Parathyroid adenoma (tissue), 2 donors: ENCODE measurements around the gene PLCXD1.

Experiments
- H2AFZ ChIP-seq: fragments of 300-600 bp; sonication (generic); one replicate; pipeline ENCODE4 v1.7.0; 2017; ENCODE audit warnings: antibody characterized with exemption, mild to moderate bottlenecking
- H3K27ac ChIP-seq: fragments of 300-600 bp; sonication (generic); one replicate; pipeline ENCODE4 v1.7.0; 2017
- H3K27me3 ChIP-seq: fragments of 300-600 bp; sonication (generic); one replicate; pipeline ENCODE4 v1.7.0; 2017; ENCODE audit warnings: low read length; ENCODE audit not compliant: control insufficient read depth, insufficient read depth
- H3K36me3 ChIP-seq: fragments of 300-600 bp; sonication (generic); one replicate; pipeline ENCODE4 v1.7.0; 2017; ENCODE audit warnings: low read length; ENCODE audit not compliant: control insufficient read depth, insufficient read depth
- H3K4me1 ChIP-seq: fragments of 300-600 bp; sonication (generic); one replicate; pipeline ENCODE4 v1.7.0; 2017; ENCODE audit warnings: control low read depth
- H3K4me2 ChIP-seq: fragments of 300-600 bp; sonication (generic); one replicate; pipeline ENCODE4 v1.7.0; 2017; ENCODE audit warnings: low read length
- H3K4me3 ChIP-seq: fragments of 300-600 bp; sonication (generic); one replicate; pipeline ENCODE4 v1.7.0; 2017; ENCODE audit warnings: low read depth, low read length
- H3K79me2 ChIP-seq: fragments of 300-600 bp; sonication (generic); one replicate; pipeline ENCODE4 v1.7.0; 2017; ENCODE audit warnings: control low read depth
- H3K9ac ChIP-seq: fragments of 300-600 bp; sonication (generic); one replicate; pipeline ENCODE4 v1.7.0; 2017; ENCODE audit warnings: mild to moderate bottlenecking
- H3K9me3 ChIP-seq: fragments of 300-600 bp; sonication (generic); one replicate; pipeline ENCODE4 v1.7.0; 2017; ENCODE audit warnings: low read length; ENCODE audit not compliant: control insufficient read depth
- TF ChIP-seq, protein P1 (sequence below): fragments of 300-600 bp; sonication (generic); IDR thresholded peaks from one replicate; pipeline ENCODE4 v1.7.0; 2017; ENCODE audit warnings: antibody characterized with exemption, mild to moderate bottlenecking
- donor health status: primary hyperparathyroidism.

PLCXD1 gene

DNA sequence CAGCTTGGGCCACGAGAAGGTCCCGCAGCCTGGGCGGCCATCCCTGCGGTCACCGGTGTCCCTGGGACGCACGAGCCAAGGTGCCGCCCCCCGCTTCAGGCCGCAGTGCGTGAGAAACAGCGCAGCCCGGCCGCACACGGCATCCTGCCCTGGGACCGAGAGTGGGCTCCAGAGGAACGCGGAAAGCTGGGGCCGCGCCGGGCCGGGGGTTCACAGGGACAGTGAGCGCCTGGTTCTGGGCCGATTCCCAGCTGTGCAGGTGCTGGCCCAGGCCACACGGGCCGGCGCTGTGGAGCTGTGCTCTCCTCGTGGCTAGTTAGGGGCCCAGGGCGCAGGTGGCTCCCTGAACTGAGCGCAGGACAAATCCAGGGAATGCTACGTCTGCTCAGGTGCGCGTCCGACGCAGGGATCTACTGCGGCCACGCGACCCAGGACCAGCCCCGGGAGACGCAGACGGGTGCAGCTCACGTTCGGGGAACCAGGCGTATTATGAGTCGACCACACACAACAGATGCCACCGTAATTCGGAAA is 63.3 kb downstream of the PLCXD1 start:
- no peak overlapping the region for H2AFZ ChIP-seq
- H3K27ac ChIP-seq, result no peak overlapping the region
- H3K4me2 ChIP-seq, result no peak overlapping the region
- no peak overlapping the region for H3K9ac ChIP-seq
- no peaks in the 10 kb centered on the region for H3K79me2 ChIP-seq
- no peaks in the 10 kb centered on the region for H3K4me1 ChIP-seq
- no peaks in the 10 kb centered on the region for H3K9me3 ChIP-seq
- TF ChIP-seq, protein P1, sequence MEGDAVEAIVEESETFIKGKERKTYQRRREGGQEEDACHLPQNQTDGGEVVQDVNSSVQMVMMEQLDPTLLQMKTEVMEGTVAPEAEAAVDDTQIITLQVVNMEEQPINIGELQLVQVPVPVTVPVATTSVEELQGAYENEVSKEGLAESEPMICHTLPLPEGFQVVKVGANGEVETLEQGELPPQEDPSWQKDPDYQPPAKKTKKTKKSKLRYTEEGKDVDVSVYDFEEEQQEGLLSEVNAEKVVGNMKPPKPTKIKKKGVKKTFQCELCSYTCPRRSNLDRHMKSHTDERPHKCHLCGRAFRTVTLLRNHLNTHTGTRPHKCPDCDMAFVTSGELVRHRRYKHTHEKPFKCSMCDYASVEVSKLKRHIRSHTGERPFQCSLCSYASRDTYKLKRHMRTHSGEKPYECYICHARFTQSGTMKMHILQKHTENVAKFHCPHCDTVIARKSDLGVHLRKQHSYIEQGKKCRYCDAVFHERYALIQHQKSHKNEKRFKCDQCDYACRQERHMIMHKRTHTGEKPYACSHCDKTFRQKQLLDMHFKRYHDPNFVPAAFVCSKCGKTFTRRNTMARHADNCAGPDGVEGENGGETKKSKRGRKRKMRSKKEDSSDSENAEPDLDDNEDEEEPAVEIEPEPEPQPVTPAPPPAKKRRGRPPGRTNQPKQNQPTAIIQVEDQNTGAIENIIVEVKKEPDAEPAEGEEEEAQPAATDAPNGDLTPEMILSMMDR, result no peak
- H3K36me3 ChIP-seq, result no peaks in the 10 kb centered on the region
- no peak overlapping the region for H3K4me3 ChIP-seq
- no peaks in the 10 kb centered on the region for H3K27me3 ChIP-seq

DNA sequence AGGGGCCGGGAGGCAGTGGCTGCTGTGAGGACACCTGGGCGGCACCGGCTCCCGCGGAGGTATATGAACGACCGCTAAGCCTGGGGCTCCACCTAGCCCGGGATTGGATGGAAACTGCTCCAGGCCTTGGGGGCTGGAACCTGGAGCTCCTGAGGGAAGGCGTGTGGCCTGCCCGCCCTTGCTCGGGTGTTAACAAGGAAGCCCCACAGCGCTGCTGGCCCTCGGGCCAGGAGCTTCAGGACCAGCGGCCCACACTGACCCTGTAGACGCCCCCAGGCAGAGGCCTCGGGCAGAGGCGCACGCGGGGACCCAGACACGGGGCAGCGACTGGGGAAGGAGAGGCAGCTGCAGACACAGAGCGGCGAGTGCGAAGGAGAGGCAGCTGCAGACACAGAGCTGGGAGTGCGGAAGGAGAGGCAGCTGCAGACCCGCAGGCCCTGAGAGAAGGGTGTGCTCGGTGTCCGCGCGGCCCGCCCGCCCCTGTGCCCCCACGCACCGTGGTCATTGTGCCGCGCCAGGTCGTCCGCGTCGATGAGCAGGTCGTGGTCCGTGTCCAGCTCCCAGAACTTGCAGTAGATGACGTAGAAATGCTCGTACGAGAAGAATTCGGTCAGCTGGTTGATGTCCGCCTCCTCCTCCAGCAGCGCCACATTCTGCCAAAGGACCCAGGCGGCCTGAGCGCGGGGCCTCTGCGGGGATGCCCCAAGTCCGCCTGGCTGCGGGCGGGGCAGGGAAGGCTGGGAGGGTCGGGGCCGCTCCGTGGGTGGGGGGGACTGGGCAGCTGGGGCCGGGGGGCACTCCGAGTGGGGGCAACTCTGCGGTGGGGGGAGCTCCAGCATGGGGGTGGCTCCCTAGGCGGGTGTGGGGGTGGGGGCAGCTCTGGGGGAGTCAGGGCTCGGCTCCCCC is 64.1 kb downstream of the PLCXD1 start:
- H3K27ac ChIP-seq, result no peak overlapping the region
- H3K79me2 ChIP-seq, result no peaks in the 10 kb centered on the region
- H3K4me2 ChIP-seq, result no peak overlapping the region
- no peaks in the 10 kb centered on the region for H3K4me1 ChIP-seq
- no peak overlapping the region for H2AFZ ChIP-seq
- no peaks in the 10 kb centered on the region for H3K27me3 ChIP-seq
- H3K4me3 ChIP-seq, result no peak overlapping the region
- H3K9ac ChIP-seq, result no peak overlapping the region
- no peaks in the 10 kb centered on the region for H3K36me3 ChIP-seq
- no peaks in the 10 kb centered on the region for H3K9me3 ChIP-seq
- TF ChIP-seq, protein P1, result no peak

DNA sequence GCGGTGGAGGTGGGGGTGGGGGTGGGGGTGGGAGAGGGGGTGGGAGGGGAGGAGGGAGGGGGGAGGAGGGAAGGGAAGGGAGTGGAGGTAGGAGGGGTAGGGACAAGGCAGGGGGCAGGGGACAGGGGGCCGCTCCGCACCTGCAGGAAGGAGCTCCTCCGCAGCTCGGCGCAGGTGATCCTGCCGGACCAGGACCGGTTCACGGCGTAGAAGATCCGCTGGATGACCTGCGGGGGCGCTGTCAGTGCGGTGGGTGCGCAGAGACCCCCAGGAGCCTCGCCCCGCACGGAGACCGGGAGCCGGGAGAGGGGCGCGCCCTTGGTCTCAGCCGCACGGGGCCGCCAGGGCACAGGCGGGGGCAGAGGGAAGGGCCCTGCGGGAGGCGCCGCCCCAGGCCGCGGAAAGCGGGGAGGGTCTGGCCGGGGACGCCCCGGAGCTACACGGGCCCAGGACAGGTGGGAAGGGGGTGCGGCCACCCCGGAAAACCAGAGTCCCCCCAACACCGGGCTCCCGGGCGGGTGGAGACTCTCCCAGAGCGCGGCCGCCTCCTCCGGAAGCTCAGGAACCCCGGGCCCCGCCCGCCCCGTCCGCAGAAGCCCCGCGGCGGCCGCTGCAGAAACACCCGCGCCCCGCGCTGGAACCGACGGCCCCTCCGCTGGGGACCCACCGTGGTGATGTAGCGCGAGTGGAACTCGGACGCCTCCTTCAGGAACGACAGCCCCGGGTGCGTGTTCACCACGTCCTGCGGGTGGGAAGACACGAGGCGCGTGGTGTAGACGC is 65.0 kb downstream of the PLCXD1 start:
- no peaks in the 10 kb centered on the region for H3K27me3 ChIP-seq

DNA sequence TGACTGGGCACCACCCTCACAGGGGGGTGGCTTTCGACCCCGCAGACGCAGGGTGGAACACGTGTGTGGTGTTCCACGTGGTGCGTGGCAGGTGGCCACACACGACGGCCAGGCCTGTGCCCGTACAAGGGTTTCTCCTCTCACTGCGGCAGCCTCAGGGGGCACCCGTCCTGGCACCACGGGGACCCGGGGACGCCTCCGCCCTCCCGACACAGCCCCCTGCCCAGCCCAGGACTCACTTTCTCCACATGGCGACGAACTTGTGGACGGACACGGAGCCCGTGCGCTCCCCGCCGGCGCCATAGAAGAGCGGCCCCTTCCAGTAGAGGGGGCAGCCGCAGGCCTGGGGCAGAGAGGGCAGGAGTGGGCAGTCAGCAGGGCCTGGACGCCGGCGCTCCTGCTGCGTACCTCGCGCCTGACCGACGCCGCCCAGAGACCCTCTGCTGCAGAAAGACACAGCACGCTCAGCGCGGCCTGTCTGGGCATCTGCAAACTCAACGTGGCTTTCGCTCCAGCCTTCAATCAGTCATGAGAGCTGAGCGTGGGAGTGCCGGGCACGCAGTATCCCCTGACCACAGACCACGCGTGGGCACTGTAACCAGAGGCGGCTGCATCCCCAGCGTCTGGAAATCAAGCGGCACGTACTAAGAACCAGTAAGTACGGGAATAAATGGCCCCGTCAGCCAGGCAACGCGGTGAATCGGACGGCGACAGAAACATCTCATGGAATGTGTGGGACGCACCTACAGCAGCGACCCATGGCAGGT is 66.4 kb downstream of the PLCXD1 start:
- H3K79me2 ChIP-seq, result no peaks in the 10 kb centered on the region
- H3K27ac ChIP-seq, result no peak overlapping the region
- no peaks in the 10 kb centered on the region for H3K27me3 ChIP-seq
- no peaks in the 10 kb centered on the region for H3K9me3 ChIP-seq
- no peak overlapping the region for H2AFZ ChIP-seq
- H3K36me3 ChIP-seq, result no peaks in the 10 kb centered on the region
- no peak overlapping the region for H3K4me3 ChIP-seq
- no peak overlapping the region for H3K4me2 ChIP-seq
- no peaks in the 10 kb centered on the region for H3K4me1 ChIP-seq
- TF ChIP-seq, protein P1, result no peak
- no peak overlapping the region for H3K9ac ChIP-seq

More for the DNA sequence above, 65.0 kb downstream of the PLCXD1 start:
- Histone ChIP-seq H3K4me3 (no peak overlapping the region), H3K36me3 (no peaks in the 10 kb centered on the region), H3K9ac (no peak overlapping the region), H3K9me3 (no peaks in the 10 kb centered on the region), H2AFZ (no peak overlapping the region), H3K4me2 (no peak overlapping the region), H3K27ac (no peak overlapping the region), H3K4me1 (no peaks in the 10 kb centered on the region), H3K79me2 (no peaks in the 10 kb centered on the region)
- TF ChIP-seq, protein P1, result no peak
